H1 (cell line): Measurements from ENCODE around the gene WASHC3. TPM values are rescaled to one million over a fixed set of nuclear protein-coding genes. Genes with fewer than 3 reads are reported as not detected.

Experiments used
- CREB1 ChIP-seq: IDR thresholded peaks from 2 replicates; pipeline ENCODE4 v1.6.1; 2012; ENCODE audit warnings: inconsistent platforms
- EGR1 ChIP-seq: IDR thresholded peaks from 2 replicates; pipeline ENCODE4 v1.6.1; 2011; ENCODE audit warnings: low read depth, low read length, borderline replicate concordance
- NRF1 ChIP-seq: IDR thresholded peaks from 2 replicates; pipeline ENCODE4 v1.6.1; 2011; ENCODE audit warnings: mild to moderate bottlenecking, low read depth, low read length, improper control_type of control experiment
- RFX5 ChIP-seq: IDR thresholded peaks from 2 replicates; pipeline ENCODE4 v1.6.1; 2011; ENCODE audit warnings: low read depth, low read length, improper control_type of control experiment, borderline replicate concordance
- TBP ChIP-seq: IDR thresholded peaks from 2 replicates; pipeline ENCODE4 v1.6.1; 2011; ENCODE audit warnings: low read depth, low read length, improper control_type of control experiment
- polyA plus RNA-seq, 7 experiments: library from polyadenylated mRNA; depleted of rRNA in 3 of 7; stranded (reverse) in 5 of 7; unstranded in 2 of 7; fragments of >200 nt in 5 of 7; fragments of 200-250 nt in 2 of 7; gene quantifications; 1 replicate in 5 of 7; 2 replicates in 1 of 7; 4 replicates in 1 of 7; pipeline versions ENCODE4 v1.2.1 to v1.2.3, GENCODE V29; 2011 to 2013; ENCODE audit warnings: missing spikeins in 2 of 7, mixed read lengths in 2 of 7
- total RNA-seq: library from RNA; stranded (reverse); fragmentation: NEBNext Ultra II Directional; extraction: Animal tissue kit (Norgen Biotek cat#: 25700); gene quantifications from 2 replicates; pipeline ENCODE4 v1.2.1, GENCODE V29; 2021
- TF ChIP-seq, protein P1 (sequence below): IDR thresholded peaks from 2 replicates; pipeline ENCODE4 v1.6.1; 2012; ENCODE audit warnings: inconsistent platforms

The WASHC3 gene
- total and polyA plus RNA-seq, 2 of the 8 experiments (the other 6 are each of a cell fraction or from before 2014, with no cell fraction given): 7.4 to 8.3 TPM

DNA sequence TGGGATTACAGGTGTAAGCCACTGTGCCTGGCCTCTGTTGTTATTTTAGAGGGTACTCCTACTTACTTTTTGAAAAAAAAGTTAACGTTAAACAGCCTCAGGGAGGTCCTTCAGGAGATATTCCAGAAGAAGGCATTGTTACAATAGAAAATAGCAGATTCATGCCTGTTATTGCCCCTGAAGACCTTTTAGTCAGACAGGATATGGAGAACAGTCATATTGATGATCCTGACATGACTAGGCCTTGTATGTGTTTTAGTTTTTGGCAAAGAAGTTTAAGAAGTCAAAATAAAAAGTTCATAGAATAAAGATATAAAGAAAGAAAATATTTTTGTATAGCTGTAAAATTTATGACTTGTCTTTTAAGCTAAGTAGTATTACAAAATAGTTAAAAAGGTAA lies 45.3 kb downstream of the WASHC3 start (continued):
- TF ChIP-seq, protein P1, sequence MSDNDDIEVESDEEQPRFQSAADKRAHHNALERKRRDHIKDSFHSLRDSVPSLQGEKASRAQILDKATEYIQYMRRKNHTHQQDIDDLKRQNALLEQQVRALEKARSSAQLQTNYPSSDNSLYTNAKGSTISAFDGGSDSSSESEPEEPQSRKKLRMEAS: no peak
- TF ChIP-seq TBP (no peak), CREB1 (no peak), RFX5 (no peak), EGR1 (no peak), NRF1 (no peak)
